NCI-H146 treated with DMSO at 0.1 percent for 48 hours (cell line): ENCODE measurements around the gene PRAMEF11.

ENCODE experiments used
- DNase-seq: peaks from one replicate; lab custom pipeline; 2025; ENCODE audit not compliant: unreplicated experiment; lab: John Stamatoyannopoulos, UW

Gene PRAMEF11

GRCh38 chr1:12774801-12775345, 56.3 kb downstream of the PRAMEF11 start:
- no peak for DNase-seq
